HG03575 (cell line): Measurements from ENCODE around the gene ATXN1.
"Not testable (repeated sequence)": the region's sequence is repeated elsewhere in the genome, so short reads cannot be mapped to it uniquely, and the experiment has no call there.

Experiments used
- ATAC-seq: cut with Tn5 transposase; IDR thresholded peaks from one replicate; pipeline ENCODE4 v1.9.1; 2021; ENCODE audit not compliant: unreplicated experiment, insufficient number of reproducible peaks, low FRiP score; ENCODE audit errors: extremely low read depth

The ATXN1 gene

GRCh38 chr6:16405375-16405774 lies 355.9 kb downstream of the ATXN1 start:
- no peak for ATAC-seq

- no peak for ATAC-seq
These were observed 356.8 kb downstream of the ATXN1 start for GRCh38 chr6:16404456-16404855.

GRCh38 chr6:16403831-16404230 lies 357.4 kb downstream of the ATXN1 start:
- no peak for ATAC-seq

- no peak for ATAC-seq
These were observed 358.7 kb downstream of the ATXN1 start for GRCh38 chr6:16402581-16402900.

GRCh38 chr6:16400248-16400760 lies 361.0 kb downstream of the ATXN1 start:
- no peak for ATAC-seq

GRCh38 chr6:16399695-16400094 lies 361.6 kb downstream of the ATXN1 start:
- ATAC-seq, result no peak

- ATAC-seq, result no peak
These were observed 362.1 kb downstream of the ATXN1 start for GRCh38 chr6:16399158-16399557.

- no peak for ATAC-seq
These were observed 362.7 kb downstream of the ATXN1 start for GRCh38 chr6:16398587-16398986.

- no peak for ATAC-seq
These were observed 363.6 kb downstream of the ATXN1 start for GRCh38 chr6:16397623-16398022.

GRCh38 chr6:16396497-16397319 lies 364.6 kb downstream of the ATXN1 start:
- ATAC-seq, result no peak

- no peak for ATAC-seq
These were observed 366.6 kb downstream of the ATXN1 start for GRCh38 chr6:16394632-16395031.

- no peak for ATAC-seq
These were observed 367.9 kb downstream of the ATXN1 start for GRCh38 chr6:16393326-16393725.

GRCh38 chr6:16392010-16392409 lies 369.2 kb downstream of the ATXN1 start:
- no peak for ATAC-seq

GRCh38 chr6:16391451-16391912 lies 369.8 kb downstream of the ATXN1 start:
- no peak for ATAC-seq

GRCh38 chr6:16390909-16391450 lies 370.3 kb downstream of the ATXN1 start:
- ATAC-seq, result not testable (repeated sequence)

GRCh38 chr6:16389642-16390041 lies 371.6 kb downstream of the ATXN1 start:
- no peak for ATAC-seq

- no peak for ATAC-seq
These were observed 372.8 kb downstream of the ATXN1 start for GRCh38 chr6:16388488-16388887.

- no peak for ATAC-seq
These were observed 375.2 kb downstream of the ATXN1 start for GRCh38 chr6:16386057-16386456.

- no peak for ATAC-seq
These were observed 377.6 kb downstream of the ATXN1 start for GRCh38 chr6:16383607-16384206.

- not testable (repeated sequence) for ATAC-seq
These were observed 379.3 kb downstream of the ATXN1 start for GRCh38 chr6:16381968-16382367.
